GM23338 (cell line): ENCODE results near the gene SMG6. TPM values are rescaled to one million over a fixed set of nuclear protein-coding genes. Genes with fewer than 3 reads are reported as not detected.

Experiments used
- ATAC-seq: fragments of 200-7000 bp; cut with Tn5 transposase; 3 replicates; pipeline ENCODE4 v1.9.1; 2020
- DNase-seq: peaks from one replicate; pipeline ENCODE4 v3.0.0-alpha.2; 2015; ENCODE audit warnings: low spot score
- H2AFZ ChIP-seq: fragments of 200-600 bp; sonication (generic); 2 replicates; pipeline ENCODE4 v1.8.0; 2016; ENCODE audit warnings: antibody characterized with exemption, mild to moderate bottlenecking, moderate library complexity
- H3F3A ChIP-seq: fragments of 200-600 bp; sonication (generic); replicated peaks from 2 replicates; pipeline ENCODE4 v1.8.0; 2017; ENCODE audit warnings: antibody characterized with exemption, mixed run types, low read depth
- H3K27ac ChIP-seq: fragments of 200-600 bp; sonication (generic); 2 replicates; pipeline ENCODE4 v1.6.1; 2016; ENCODE audit warnings: low read depth
- H3K27me3 ChIP-seq: fragments of 200-600 bp; sonication (generic); 2 replicates; pipeline ENCODE4 v1.8.0; 2016; ENCODE audit warnings: mild to moderate bottlenecking, mixed run types, moderate library complexity; ENCODE audit not compliant: insufficient read depth
- H3K36me3 ChIP-seq: fragments of 200-600 bp; sonication (generic); 2 replicates; pipeline ENCODE4 v1.8.0; 2016; ENCODE audit warnings: mild to moderate bottlenecking; ENCODE audit not compliant: insufficient read depth
- H3K4me1 ChIP-seq: fragments of 200-600 bp; sonication (generic); 2 replicates; pipeline ENCODE4 v1.8.0; 2016; ENCODE audit warnings: mild to moderate bottlenecking, moderate library complexity; ENCODE audit not compliant: insufficient read depth
- H3K4me2 ChIP-seq: fragments of 200-600 bp; sonication (generic); 2 replicates; pipeline ENCODE4 v1.7.1; 2017; ENCODE audit warnings: mixed run types
- H3K4me3 ChIP-seq: fragments of 200-600 bp; sonication (generic); 2 replicates; pipeline ENCODE4 v1.6.1; 2016; ENCODE audit warnings: mixed run types
- H3K79me2 ChIP-seq: fragments of 200-600 bp; sonication (generic); replicated peaks from 2 replicates; pipeline ENCODE4 v1.8.0; 2017; ENCODE audit warnings: mild to moderate bottlenecking; ENCODE audit not compliant: insufficient read depth
- H3K9me2 ChIP-seq: fragments of 200-600 bp; sonication (generic); 2 replicates; pipeline ENCODE4 v1.8.0; 2017; ENCODE audit not compliant: insufficient read depth
- H4K20me1 ChIP-seq: fragments of 200-600 bp; sonication (generic); replicated peaks from 2 replicates; pipeline ENCODE4 v1.8.0; 2017; ENCODE audit warnings: mild to moderate bottlenecking; ENCODE audit not compliant: insufficient read depth
- H3K27ac Mint-ChIP-seq: 2 replicates; pipeline ENCODE4 v1.8.0; 2020; ENCODE audit warnings: inconsistent platforms, mild to moderate bottlenecking, moderate library complexity, mixed read lengths
- H3K27me3 Mint-ChIP-seq: 3 replicates; pipeline ENCODE4 v1.8.0; 2022; ENCODE audit warnings: low read depth, mild to moderate bottlenecking, moderate library complexity, mixed read lengths, inconsistent platforms; ENCODE audit not compliant: insufficient read depth, poor library complexity
- H3K36me3 Mint-ChIP-seq: 3 replicates; pipeline ENCODE4 v1.8.0; 2021; ENCODE audit warnings: low read depth, mild to moderate bottlenecking, inconsistent platforms, moderate library complexity, mixed read lengths
- H3K4me1 Mint-ChIP-seq: 3 replicates; pipeline ENCODE4 v1.8.0; 2020; ENCODE audit warnings: mild to moderate bottlenecking, inconsistent platforms, mixed read lengths
- H3K4me3 Mint-ChIP-seq: 3 replicates; pipeline ENCODE4 v1.8.0; 2021; ENCODE audit warnings: moderate library complexity, mild to moderate bottlenecking, inconsistent platforms, mixed read lengths
- H3K9me3 Mint-ChIP-seq: 3 replicates; pipeline ENCODE4 v1.8.0; 2020; ENCODE audit warnings: moderate library complexity, mild to moderate bottlenecking, inconsistent platforms, mixed read lengths
- CREB1 ChIP-seq: fragments of 250-450 bp; sonication (Bioruptor Pico); IDR thresholded peaks from 2 replicates; pipeline ENCODE4 v1.5.0; 2020; ENCODE audit warnings: low read depth, mild to moderate bottlenecking, moderate library complexity
- ETS1 ChIP-seq: IDR thresholded peaks from 2 replicates; pipeline ENCODE4 v1.6.1; 2016; ENCODE audit warnings: antibody characterized with exemption
- EZH2 ChIP-seq: fragments of 200-600 bp; sonication (generic); IDR thresholded peaks from one replicate; pipeline ENCODE4 v1.8.0; 2017; ENCODE audit warnings: antibody characterized with exemption, mild to moderate bottlenecking, low read depth; ENCODE audit not compliant: unreplicated experiment
- EZH2phosphoT487 ChIP-seq: fragments of 200-600 bp; sonication (generic); IDR thresholded peaks from one replicate; pipeline ENCODE4 v1.8.1; 2018; ENCODE audit warnings: antibody characterized with exemption; ENCODE audit not compliant: unreplicated experiment
- JUNB ChIP-seq: IDR thresholded peaks from one replicate; pipeline ENCODE4 v1.6.1; 2016; ENCODE audit warnings: antibody characterized with exemption; ENCODE audit not compliant: unreplicated experiment
- NANOG ChIP-seq: IDR thresholded peaks from 2 replicates; pipeline ENCODE4 v1.6.1; 2016; ENCODE audit warnings: antibody characterized with exemption, borderline replicate concordance
- POLR2AphosphoS5 ChIP-seq: IDR thresholded peaks from 2 replicates; pipeline ENCODE4 v1.6.1; 2016; ENCODE audit warnings: antibody characterized with exemption, low read depth
- STAT1 ChIP-seq: IDR thresholded peaks from one replicate; pipeline ENCODE4 v1.6.1; 2016; ENCODE audit warnings: antibody characterized with exemption; ENCODE audit not compliant: unreplicated experiment
- ZNF114 ChIP-seq: fragments of 250-450 bp; sonication (Bioruptor Pico); IDR thresholded peaks from 2 replicates; pipeline ENCODE4 v1.5.0; 2020; ENCODE audit warnings: mild to moderate bottlenecking, moderate library complexity
- ZNF331 ChIP-seq: fragments of 250-450 bp; sonication (Bioruptor Pico); IDR thresholded peaks from 2 replicates; pipeline ENCODE4 v1.5.0; 2020; ENCODE audit warnings: low read depth, mild to moderate bottlenecking, moderate library complexity
- polyA plus RNA-seq: library from polyadenylated mRNA; unstranded; fragments of >200 nt; fragmentation: Nextera tagmentation; extraction: Ambion mirVana; gene quantifications from 2 replicates; pipeline ENCODE4 v1.2.1, GENCODE V29; 2016
- total RNA-seq: library from RNA; depleted of rRNA; stranded (reverse); fragments of >200 nt; shearing (Covaris generic); gene quantifications from 2 replicates; pipeline ENCODE4 v1.2.3, GENCODE V29; 2014
- TF ChIP-seq, protein P1 (sequence below): IDR thresholded peaks from one replicate; pipeline ENCODE4 v1.6.1; 2018; ENCODE audit warnings: antibody characterized with exemption; ENCODE audit not compliant: unreplicated experiment
- TF ChIP-seq, protein P2 (sequence below), 2 experiments: fragments of 200-600 bp in 1 of 2; sonication (generic) in 1 of 2; conservative IDR thresholded peaks; 2 replicates each; pipeline versions ENCODE4 v1.5.1 to v1.6.1; 2016 to 2017; ENCODE audit warnings: antibody characterized with exemption in 2 of 2, low read depth in 2 of 2, mild to moderate bottlenecking in 2 of 2, moderate library complexity in 1 of 2
- TF ChIP-seq, protein P3 (sequence below): fragments of 250-450 bp; sonication (Bioruptor Pico); IDR thresholded peaks from 2 replicates; pipeline ENCODE4 v1.5.0; 2020; ENCODE audit warnings: mild to moderate bottlenecking, moderate library complexity

SMG6 gene
- total and polyA plus RNA-seq, 2 experiments from 2014 or later, result 10.4 to 43.1 TPM

DNA sequence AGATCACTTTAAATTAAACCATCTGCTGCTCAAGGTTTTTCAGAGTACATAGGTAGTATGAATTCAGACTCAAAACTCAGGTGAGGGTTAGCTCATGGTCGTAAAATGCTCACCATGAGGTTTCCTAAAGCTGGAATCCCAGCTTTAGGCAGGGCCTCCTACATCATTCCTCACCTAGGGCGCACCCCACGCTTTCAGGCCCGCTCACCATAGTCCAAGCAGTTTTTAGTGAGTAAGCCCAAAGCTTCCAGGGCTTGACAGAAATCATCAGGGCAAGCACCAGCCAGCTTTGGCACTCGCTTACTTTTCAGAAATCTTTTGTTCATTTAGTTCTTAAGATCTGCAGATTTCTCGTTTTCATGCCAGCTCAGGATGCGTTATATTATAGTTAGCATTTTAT is 158.9 kb downstream of the SMG6 start:
- DNase-seq (no peak), ATAC-seq (no peak)
- Mint-ChIP-seq H3K4me3 (no peak overlapping the region), H3K36me3 (peaks cover 3% of the 10 kb centered on the region; the same call in 1 of the 3 replicates), H3K27ac (no peak overlapping the region), H3K27me3 (no peaks in the 10 kb centered on the region), H3K4me1 (peaks cover 6% of the 10 kb centered on the region; the same call in 1 of the 3 replicates), H3K9me3 (no peaks in the 10 kb centered on the region)
- Histone ChIP-seq H3K4me1 (peaks cover 5% of the 10 kb centered on the region; the same call in 1 of the 2 replicates), H3F3A (no peaks in the 10 kb centered on the region), H3K4me3 (no peak overlapping the region), H3K27me3 (no peaks in the 10 kb centered on the region), H3K36me3 (no peaks in the 10 kb centered on the region; the same call in 1 of the 2 replicates), H3K27ac (no peak overlapping the region), H4K20me1 (no peaks in the 10 kb centered on the region), H3K9me2 (no peaks in the 10 kb centered on the region), H3K4me2 (no peak overlapping the region), H2AFZ (no peak overlapping the region), H3K79me2 (no peaks in the 10 kb centered on the region)
- TF ChIP-seq, protein P1, sequence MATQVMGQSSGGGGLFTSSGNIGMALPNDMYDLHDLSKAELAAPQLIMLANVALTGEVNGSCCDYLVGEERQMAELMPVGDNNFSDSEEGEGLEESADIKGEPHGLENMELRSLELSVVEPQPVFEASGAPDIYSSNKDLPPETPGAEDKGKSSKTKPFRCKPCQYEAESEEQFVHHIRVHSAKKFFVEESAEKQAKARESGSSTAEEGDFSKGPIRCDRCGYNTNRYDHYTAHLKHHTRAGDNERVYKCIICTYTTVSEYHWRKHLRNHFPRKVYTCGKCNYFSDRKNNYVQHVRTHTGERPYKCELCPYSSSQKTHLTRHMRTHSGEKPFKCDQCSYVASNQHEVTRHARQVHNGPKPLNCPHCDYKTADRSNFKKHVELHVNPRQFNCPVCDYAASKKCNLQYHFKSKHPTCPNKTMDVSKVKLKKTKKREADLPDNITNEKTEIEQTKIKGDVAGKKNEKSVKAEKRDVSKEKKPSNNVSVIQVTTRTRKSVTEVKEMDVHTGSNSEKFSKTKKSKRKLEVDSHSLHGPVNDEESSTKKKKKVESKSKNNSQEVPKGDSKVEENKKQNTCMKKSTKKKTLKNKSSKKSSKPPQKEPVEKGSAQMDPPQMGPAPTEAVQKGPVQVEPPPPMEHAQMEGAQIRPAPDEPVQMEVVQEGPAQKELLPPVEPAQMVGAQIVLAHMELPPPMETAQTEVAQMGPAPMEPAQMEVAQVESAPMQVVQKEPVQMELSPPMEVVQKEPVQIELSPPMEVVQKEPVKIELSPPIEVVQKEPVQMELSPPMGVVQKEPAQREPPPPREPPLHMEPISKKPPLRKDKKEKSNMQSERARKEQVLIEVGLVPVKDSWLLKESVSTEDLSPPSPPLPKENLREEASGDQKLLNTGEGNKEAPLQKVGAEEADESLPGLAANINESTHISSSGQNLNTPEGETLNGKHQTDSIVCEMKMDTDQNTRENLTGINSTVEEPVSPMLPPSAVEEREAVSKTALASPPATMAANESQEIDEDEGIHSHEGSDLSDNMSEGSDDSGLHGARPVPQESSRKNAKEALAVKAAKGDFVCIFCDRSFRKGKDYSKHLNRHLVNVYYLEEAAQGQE, result no peak
- TF ChIP-seq ZNF331 (CRISPR knock-in tag), result no peak
- TF ChIP-seq CREB1, result no peak
- TF ChIP-seq EZH2phosphoT487, result no peak
- TF ChIP-seq, protein P2, sequence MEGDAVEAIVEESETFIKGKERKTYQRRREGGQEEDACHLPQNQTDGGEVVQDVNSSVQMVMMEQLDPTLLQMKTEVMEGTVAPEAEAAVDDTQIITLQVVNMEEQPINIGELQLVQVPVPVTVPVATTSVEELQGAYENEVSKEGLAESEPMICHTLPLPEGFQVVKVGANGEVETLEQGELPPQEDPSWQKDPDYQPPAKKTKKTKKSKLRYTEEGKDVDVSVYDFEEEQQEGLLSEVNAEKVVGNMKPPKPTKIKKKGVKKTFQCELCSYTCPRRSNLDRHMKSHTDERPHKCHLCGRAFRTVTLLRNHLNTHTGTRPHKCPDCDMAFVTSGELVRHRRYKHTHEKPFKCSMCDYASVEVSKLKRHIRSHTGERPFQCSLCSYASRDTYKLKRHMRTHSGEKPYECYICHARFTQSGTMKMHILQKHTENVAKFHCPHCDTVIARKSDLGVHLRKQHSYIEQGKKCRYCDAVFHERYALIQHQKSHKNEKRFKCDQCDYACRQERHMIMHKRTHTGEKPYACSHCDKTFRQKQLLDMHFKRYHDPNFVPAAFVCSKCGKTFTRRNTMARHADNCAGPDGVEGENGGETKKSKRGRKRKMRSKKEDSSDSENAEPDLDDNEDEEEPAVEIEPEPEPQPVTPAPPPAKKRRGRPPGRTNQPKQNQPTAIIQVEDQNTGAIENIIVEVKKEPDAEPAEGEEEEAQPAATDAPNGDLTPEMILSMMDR (conservative IDR thresholded peaks at IDR 0.05; ENCODE audit: low read depth in 2 of 2), result no peak
- TF ChIP-seq STAT1, result no peak
- TF ChIP-seq JUNB, result no peak
- no peak for TF ChIP-seq EZH2
- TF ChIP-seq ETS1, result no peak
- TF ChIP-seq POLR2AphosphoS5, result no peak
- no peak for TF ChIP-seq ZNF114 (CRISPR knock-in tag)
- TF ChIP-seq NANOG, result no peak
- TF ChIP-seq, protein P3, sequence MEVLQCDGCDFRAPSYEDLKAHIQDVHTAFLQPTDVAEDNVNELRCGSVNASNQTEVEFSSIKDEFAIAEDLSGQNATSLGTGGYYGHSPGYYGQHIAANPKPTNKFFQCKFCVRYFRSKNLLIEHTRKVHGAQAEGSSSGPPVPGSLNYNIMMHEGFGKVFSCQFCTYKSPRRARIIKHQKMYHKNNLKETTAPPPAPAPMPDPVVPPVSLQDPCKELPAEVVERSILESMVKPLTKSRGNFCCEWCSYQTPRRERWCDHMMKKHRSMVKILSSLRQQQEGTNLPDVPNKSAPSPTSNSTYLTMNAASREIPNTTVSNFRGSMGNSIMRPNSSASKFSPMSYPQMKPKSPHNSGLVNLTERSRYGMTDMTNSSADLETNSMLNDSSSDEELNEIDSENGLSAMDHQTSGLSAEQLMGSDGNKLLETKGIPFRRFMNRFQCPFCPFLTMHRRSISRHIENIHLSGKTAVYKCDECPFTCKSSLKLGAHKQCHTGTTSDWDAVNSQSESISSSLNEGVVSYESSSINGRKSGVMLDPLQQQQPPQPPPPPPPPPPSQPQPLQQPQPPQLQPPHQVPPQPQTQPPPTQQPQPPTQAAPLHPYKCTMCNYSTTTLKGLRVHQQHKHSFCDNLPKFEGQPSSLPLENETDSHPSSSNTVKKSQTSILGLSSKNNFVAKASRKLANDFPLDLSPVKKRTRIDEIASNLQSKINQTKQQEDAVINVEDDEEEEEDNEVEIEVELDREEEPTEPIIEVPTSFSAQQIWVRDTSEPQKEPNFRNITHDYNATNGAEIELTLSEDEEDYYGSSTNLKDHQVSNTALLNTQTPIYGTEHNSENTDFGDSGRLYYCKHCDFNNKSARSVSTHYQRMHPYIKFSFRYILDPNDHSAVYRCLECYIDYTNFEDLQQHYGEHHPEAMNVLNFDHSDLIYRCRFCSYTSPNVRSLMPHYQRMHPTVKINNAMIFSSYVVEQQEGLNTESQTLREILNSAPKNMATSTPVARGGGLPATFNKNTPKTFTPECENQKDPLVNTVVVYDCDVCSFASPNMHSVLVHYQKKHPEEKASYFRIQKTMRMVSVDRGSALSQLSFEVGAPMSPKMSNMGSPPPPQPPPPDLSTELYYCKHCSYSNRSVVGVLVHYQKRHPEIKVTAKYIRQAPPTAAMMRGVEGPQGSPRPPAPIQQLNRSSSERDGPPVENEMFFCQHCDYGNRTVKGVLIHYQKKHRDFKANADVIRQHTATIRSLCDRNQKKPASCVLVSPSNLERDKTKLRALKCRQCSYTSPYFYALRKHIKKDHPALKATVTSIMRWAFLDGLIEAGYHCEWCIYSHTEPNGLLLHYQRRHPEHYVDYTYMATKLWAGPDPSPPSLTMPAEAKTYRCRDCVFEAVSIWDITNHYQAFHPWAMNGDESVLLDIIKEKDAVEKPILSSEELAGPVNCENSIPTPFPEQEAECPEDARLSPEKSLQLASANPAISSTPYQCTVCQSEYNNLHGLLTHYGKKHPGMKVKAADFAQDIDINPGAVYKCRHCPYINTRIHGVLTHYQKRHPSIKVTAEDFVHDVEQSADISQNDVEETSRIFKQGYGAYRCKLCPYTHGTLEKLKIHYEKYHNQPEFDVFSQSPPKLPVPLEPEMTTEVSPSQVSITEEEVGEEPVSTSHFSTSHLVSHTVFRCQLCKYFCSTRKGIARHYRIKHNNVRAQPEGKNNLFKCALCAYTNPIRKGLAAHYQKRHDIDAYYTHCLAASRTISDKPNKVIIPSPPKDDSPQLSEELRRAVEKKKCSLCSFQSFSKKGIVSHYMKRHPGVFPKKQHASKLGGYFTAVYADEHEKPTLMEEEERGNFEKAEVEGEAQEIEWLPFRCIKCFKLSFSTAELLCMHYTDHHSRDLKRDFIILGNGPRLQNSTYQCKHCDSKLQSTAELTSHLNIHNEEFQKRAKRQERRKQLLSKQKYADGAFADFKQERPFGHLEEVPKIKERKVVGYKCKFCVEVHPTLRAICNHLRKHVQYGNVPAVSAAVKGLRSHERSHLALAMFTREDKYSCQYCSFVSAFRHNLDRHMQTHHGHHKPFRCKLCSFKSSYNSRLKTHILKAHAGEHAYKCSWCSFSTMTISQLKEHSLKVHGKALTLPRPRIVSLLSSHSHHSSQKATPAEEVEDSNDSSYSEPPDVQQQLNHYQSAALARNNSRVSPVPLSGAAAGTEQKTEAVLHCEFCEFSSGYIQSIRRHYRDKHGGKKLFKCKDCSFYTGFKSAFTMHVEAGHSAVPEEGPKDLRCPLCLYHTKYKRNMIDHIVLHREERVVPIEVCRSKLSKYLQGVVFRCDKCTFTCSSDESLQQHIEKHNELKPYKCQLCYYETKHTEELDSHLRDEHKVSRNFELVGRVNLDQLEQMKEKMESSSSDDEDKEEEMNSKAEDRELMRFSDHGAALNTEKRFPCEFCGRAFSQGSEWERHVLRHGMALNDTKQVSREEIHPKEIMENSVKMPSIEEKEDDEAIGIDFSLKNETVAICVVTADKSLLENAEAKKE (CRISPR knock-in tag), result no peak
